OCI-LY1 (cell line): ENCODE data around the gene CCDC97.

ENCODE experiments used
- H2AFZ ChIP-seq: fragments of 200-600 bp; sonication (generic), shearing (Covaris generic); 2 replicates; pipeline ENCODE4 v1.6.0; 2014; ENCODE audit warnings: antibody characterized with exemption, mild to moderate bottlenecking, low read length
- H3F3A ChIP-seq: fragments of 200-600 bp; sonication (generic), shearing (Covaris generic); 2 replicates; pipeline ENCODE4 v1.6.0; 2014; ENCODE audit warnings: mild to moderate bottlenecking, antibody characterized with exemption, low read length, moderate library complexity; ENCODE audit not compliant: insufficient read depth
- H3K27ac ChIP-seq: fragments of 200-600 bp; sonication (generic); 2 replicates; pipeline ENCODE4 v1.5.1; 2014; ENCODE audit warnings: low read length, mixed run types, mild to moderate bottlenecking, low read depth; ENCODE audit not compliant: poor library complexity, severe bottlenecking
- H3K27me3 ChIP-seq: fragments of 200-600 bp; sonication (generic); 2 replicates; pipeline ENCODE4 v1.6.0; 2014; ENCODE audit warnings: antibody characterized with exemption, mild to moderate bottlenecking, low read length, moderate library complexity; ENCODE audit not compliant: insufficient read depth
- H3K36me3 ChIP-seq: fragments of 200-600 bp; sonication (generic); 2 replicates; pipeline ENCODE4 v1.6.1; 2014; ENCODE audit warnings: mild to moderate bottlenecking, antibody characterized with exemption, low read length, moderate library complexity, mixed read lengths; ENCODE audit not compliant: insufficient read depth
- H3K4me1 ChIP-seq: fragments of 200-600 bp; sonication (generic); 2 replicates; pipeline ENCODE4 v1.5.1; 2014; ENCODE audit warnings: mild to moderate bottlenecking, low read length, moderate library complexity; ENCODE audit not compliant: insufficient read depth, severe bottlenecking
- H3K4me2 ChIP-seq: fragments of 200-600 bp; sonication (generic), shearing (Covaris generic); 2 replicates; pipeline ENCODE4 v1.6.1; 2014; ENCODE audit warnings: low read length
- H3K4me3 ChIP-seq: fragments of 200-600 bp; sonication (generic); 2 replicates; pipeline ENCODE4 v1.5.1; 2014; ENCODE audit warnings: low read length, low read depth, mild to moderate bottlenecking, mixed read lengths; ENCODE audit not compliant: poor library complexity, severe bottlenecking
- H3K79me2 ChIP-seq: fragments of 200-600 bp; shearing (Covaris generic); 2 replicates; pipeline ENCODE4 v1.6.1; 2016; ENCODE audit warnings: mixed run types, low read length, mixed read lengths; ENCODE audit not compliant: insufficient read depth
- H3K9ac ChIP-seq: fragments of 200-600 bp; sonication (generic), shearing (Covaris generic); 2 replicates; pipeline ENCODE4 v1.6.1; 2014; ENCODE audit warnings: mild to moderate bottlenecking, low read length, mixed read lengths
- H3K9me2 ChIP-seq: fragments of 200-600 bp; sonication (generic), shearing (Covaris generic); 2 replicates; pipeline ENCODE4 v1.6.1; 2014; ENCODE audit warnings: low read depth, mild to moderate bottlenecking, low read length, mixed read lengths
- H3K9me3 ChIP-seq: fragments of 200-600 bp; shearing (Covaris generic); 2 replicates; pipeline ENCODE4 v1.6.1; 2014; ENCODE audit warnings: low read length, mixed read lengths
- H4K20me1 ChIP-seq: fragments of 200-600 bp; sonication (generic), shearing (Covaris generic); 2 replicates; pipeline ENCODE4 v1.6.0; 2016; ENCODE audit warnings: mild to moderate bottlenecking, low read length; ENCODE audit not compliant: insufficient read depth
- EZH2 ChIP-seq: fragments of 200-600 bp; sonication (generic), shearing (Covaris generic); IDR thresholded peaks from 2 replicates; pipeline ENCODE4 v1.8.0; 2017; ENCODE audit warnings: borderline replicate concordance, mixed run types, mild to moderate bottlenecking, antibody characterized with exemption, low read length, moderate library complexity, mixed read lengths
- TF ChIP-seq, protein P1 (sequence below): fragments of 200-600 bp; sonication (generic), shearing (Covaris generic); IDR thresholded peaks from 2 replicates; pipeline ENCODE4 v1.5.1; 2017; ENCODE audit warnings: mild to moderate bottlenecking, antibody characterized with exemption, low read length, moderate library complexity, mixed read lengths

Gene CCDC97

DNA sequence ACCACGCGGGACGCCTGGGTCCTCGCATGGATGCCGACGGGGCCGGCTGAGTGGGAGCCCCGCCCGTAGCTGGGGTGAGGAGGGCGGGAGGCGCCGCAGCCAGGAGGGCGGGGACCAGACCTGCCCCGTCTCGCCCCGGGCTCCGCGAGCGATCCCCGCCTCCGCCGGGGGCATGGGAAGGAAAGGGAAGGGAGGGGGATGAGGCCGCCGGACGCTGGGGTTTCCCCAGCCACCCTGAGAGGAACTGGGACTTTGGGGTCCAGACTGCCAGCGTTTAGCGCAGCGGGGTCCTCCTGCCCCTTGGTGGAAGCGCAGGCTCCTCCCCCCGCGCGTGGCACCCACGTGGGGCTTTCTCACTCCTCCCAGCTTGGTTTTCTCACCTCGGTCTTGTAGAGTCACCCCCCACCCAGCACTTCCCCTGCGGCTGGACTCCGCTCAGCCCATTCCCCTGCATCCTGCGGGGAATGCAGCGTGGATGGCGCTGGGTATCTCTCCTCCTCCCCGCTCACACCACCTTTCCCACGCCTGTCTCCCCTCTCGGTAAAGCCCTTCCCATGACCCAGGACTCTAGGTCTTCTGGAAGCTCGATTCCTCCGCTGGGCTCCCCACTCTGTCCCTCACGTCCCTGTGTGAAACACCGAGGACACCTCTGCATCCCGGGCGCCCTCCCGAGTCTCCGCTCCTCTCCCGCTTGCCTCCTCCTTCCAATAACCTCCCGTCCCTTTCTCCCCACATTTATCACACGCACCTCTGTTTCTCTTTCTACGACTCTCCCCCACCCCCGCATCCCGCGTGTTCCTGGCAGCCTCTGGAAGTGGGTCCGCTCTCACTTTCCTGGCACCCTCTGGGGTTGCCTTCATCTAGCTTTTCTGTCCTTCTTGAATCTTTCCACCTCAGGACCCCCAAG, 41.6 kb downstream of the CCDC97 start:
- Histone ChIP-seq H3K36me3 (peaks cover 9% of the 10 kb centered on the region), H3F3A (no peaks in the 10 kb centered on the region), H4K20me1 (no peaks in the 10 kb centered on the region), H3K9ac (peak overlapping the region; percentile 98), H3K4me1 (peaks cover 22% of the 10 kb centered on the region), H3K9me2 (no peaks in the 10 kb centered on the region), H3K27me3 (no peaks in the 10 kb centered on the region), H3K27ac (peak overlapping the region; percentile 65), H3K4me2 (peak overlapping the region; percentile 90), H3K79me2 (peaks cover 14% of the 10 kb centered on the region), H3K9me3 (no peaks in the 10 kb centered on the region), H3K4me3 (peak overlapping the region; percentile 98), H2AFZ (no peak overlapping the region)
- TF ChIP-seq EZH2: no peak
- TF ChIP-seq, protein P1, sequence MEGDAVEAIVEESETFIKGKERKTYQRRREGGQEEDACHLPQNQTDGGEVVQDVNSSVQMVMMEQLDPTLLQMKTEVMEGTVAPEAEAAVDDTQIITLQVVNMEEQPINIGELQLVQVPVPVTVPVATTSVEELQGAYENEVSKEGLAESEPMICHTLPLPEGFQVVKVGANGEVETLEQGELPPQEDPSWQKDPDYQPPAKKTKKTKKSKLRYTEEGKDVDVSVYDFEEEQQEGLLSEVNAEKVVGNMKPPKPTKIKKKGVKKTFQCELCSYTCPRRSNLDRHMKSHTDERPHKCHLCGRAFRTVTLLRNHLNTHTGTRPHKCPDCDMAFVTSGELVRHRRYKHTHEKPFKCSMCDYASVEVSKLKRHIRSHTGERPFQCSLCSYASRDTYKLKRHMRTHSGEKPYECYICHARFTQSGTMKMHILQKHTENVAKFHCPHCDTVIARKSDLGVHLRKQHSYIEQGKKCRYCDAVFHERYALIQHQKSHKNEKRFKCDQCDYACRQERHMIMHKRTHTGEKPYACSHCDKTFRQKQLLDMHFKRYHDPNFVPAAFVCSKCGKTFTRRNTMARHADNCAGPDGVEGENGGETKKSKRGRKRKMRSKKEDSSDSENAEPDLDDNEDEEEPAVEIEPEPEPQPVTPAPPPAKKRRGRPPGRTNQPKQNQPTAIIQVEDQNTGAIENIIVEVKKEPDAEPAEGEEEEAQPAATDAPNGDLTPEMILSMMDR: no peak

DNA sequence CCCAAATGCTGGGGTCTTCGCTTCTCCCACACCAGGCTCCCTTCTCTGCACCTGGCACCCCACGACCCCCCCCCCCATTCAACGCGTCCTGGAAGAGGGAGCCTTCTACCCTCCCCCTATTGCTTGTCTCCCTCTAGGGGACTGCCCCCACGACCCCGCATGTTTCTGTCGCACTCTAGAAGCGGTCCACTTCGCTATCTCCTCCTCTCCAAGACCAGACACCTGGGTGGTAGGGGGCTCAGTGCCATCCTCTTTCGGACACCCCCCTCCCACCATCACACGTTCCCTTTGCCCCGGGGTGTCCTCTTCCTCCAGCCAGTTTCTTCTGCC, 42.3 kb downstream of the CCDC97 start:
- peak overlapping the region; percentile 98 for H3K9ac ChIP-seq

DNA sequence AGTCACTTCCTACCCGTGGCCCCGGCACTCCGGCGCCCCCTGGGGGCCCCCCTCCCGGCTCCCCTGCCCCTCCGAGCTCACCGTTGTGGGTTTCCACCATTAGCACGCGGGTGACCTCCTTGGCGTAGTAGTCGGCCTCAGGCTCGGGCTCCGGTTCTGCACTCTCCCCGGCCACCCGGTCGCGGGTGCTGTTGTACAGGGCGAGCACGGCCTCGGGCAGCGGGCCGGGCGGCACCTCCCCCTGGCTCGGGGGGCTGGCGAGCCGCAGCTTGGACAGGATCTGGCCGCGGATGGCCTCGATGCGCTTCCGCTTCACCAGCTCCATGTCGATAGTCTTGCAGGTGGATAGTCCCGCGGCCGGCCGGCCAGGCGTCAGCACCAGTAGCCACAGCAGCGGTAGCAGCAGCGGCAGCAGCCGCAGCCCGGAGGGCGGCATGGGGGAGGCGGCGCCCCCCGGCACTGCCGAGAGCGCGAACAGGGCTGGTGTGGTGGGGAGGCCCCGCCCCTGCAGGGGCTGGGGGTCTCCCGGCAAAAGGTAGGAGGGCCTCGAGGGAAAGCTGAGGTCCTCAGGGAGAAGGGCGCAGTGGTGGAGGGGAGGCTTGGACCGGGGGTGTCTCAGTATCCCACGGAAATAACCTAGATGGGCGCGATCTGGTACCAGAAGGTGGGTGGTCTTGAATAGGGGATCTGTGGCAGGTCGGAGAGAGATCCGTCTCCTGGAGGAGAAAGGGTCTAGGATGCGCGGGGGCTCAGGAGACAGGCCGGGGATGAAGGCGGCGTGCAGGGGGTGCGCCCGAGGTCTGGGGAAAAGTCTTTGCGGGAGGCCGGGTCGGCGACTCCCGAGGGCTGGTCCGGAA, 42.9 kb downstream of the CCDC97 start:
- TF ChIP-seq, protein P1: peak; percentile 79
- no peak for TF ChIP-seq EZH2
- Histone ChIP-seq H3K4me2 (peak overlapping the region; percentile 90), H3K36me3 (peaks cover 5% of the 10 kb centered on the region; the same call in 1 of the 2 replicates), H3K9ac (peak overlapping the region; percentile 98), H3K4me3 (peak overlapping the region; percentile 98), H3K27ac (peak overlapping the region; percentile 65), H3F3A (no peaks in the 10 kb centered on the region), H3K9me2 (no peaks in the 10 kb centered on the region), H3K27me3 (no peaks in the 10 kb centered on the region), H3K9me3 (no peaks in the 10 kb centered on the region), H3K4me1 (peaks cover 22% of the 10 kb centered on the region), H3K79me2 (peaks cover 14% of the 10 kb centered on the region), H2AFZ (no peak overlapping the region), H4K20me1 (no peaks in the 10 kb centered on the region)

More for the DNA sequence above, 42.3 kb downstream of the CCDC97 start:
- peak overlapping the region; percentile 98 for H3K4me3 ChIP-seq
- H3K4me2 ChIP-seq: peak overlapping the region; percentile 90
- H3K27ac ChIP-seq: peak overlapping the region; percentile 65
- H3K36me3 ChIP-seq: peaks cover 5% of the 10 kb centered on the region; the same call in 1 of the 2 replicates
- TF ChIP-seq, protein P1: no peak
- no peak for TF ChIP-seq EZH2
- H3K9me3 ChIP-seq: no peaks in the 10 kb centered on the region
- H4K20me1 ChIP-seq: no peaks in the 10 kb centered on the region
- H3K9me2 ChIP-seq: no peaks in the 10 kb centered on the region
- no peaks in the 10 kb centered on the region for H3F3A ChIP-seq
- H3K4me1 ChIP-seq: peaks cover 22% of the 10 kb centered on the region
- H3K79me2 ChIP-seq: peaks cover 14% of the 10 kb centered on the region
- no peak overlapping the region for H2AFZ ChIP-seq
- H3K27me3 ChIP-seq: no peaks in the 10 kb centered on the region
